PC-3 (cell line): Measurements from ENCODE around the gene PIK3R3. TPM values are rescaled to one million over a fixed set of nuclear protein-coding genes. Genes with fewer than 3 reads are reported as not detected.

ENCODE experiments used
- ATAC-seq: fragments of 200-7000 bp; cut with Tn5 transposase; 2 replicates; pipeline ENCODE4 v1.9.1; 2020; ENCODE audit warnings: mild to moderate bottlenecking, moderate library complexity
- BruUV-seq: library from RNA; stranded (reverse); fragments of 400-500 nt; replicated peaks from 2 replicates; lab custom pipeline; 2021; lab: Mats Ljungman, UMichigan
- CTCF ChIA-PET: fragments of 300-600 bp; sonication (Branson Sonifier 250); formaldehyde crosslinking; loops from one replicate; lab custom pipeline; 2022; ENCODE audit warnings: antibody characterized with exemption; lab: Charles Lee
- POLR2A ChIA-PET: fragments of 300-600 bp; sonication (Branson Sonifier 250); formaldehyde crosslinking; loops from one replicate; lab custom pipeline; 2022; ENCODE audit warnings: antibody characterized with exemption; ENCODE audit not compliant: unreplicated experiment; lab: Charles Lee
- DNase-seq: peaks from one replicate; pipeline ENCODE4 v3.0.0-alpha.2; 2015
- H2AFZ ChIP-seq: fragments of 300-600 bp; sonication (generic); 2 replicates; pipeline ENCODE4 v1.6.0; 2016; ENCODE audit warnings: antibody characterized with exemption, low read length
- H3F3A ChIP-seq: fragments of 300-600 bp; sonication (generic); one replicate; pipeline ENCODE4 v1.6.0; 2017; ENCODE audit warnings: antibody characterized with exemption, low read length, control low read depth, mild to moderate bottlenecking; ENCODE audit not compliant: unreplicated experiment
- H3K27ac ChIP-seq: fragments of 300-600 bp; sonication (generic); 2 replicates; pipeline ENCODE4 v1.5.1; 2016; ENCODE audit warnings: mild to moderate bottlenecking, low read length
- H3K27me3 ChIP-seq: fragments of 300-600 bp; sonication (generic); 2 replicates; pipeline ENCODE4 v1.6.1; 2016; ENCODE audit warnings: low read length, mixed read lengths
- H3K36me3 ChIP-seq: fragments of 300-600 bp; sonication (generic); 2 replicates; pipeline ENCODE4 v1.6.1; 2016; ENCODE audit warnings: low read depth, mixed run types, low read length, mixed read lengths
- H3K4me1 ChIP-seq: fragments of 300-600 bp; sonication (generic); 2 replicates; pipeline ENCODE4 v1.5.1; 2016; ENCODE audit warnings: low read length; ENCODE audit not compliant: insufficient read depth
- H3K4me2 ChIP-seq: fragments of 300-600 bp; sonication (generic); 2 replicates; pipeline ENCODE4 v1.6.0; 2016; ENCODE audit warnings: low read length
- H3K4me3 ChIP-seq: fragments of 300-600 bp; sonication (generic); 2 replicates; pipeline ENCODE4 v1.5.1; 2016; ENCODE audit warnings: mild to moderate bottlenecking, low read length, mixed read lengths
- H3K79me2 ChIP-seq: fragments of 300-600 bp; sonication (generic); 2 replicates; pipeline ENCODE4 v1.6.1; 2017; ENCODE audit warnings: low read length, mixed read lengths
- H3K9ac ChIP-seq: fragments of 300-600 bp; sonication (generic); 2 replicates; pipeline ENCODE4 v1.6.0; 2016; ENCODE audit warnings: mild to moderate bottlenecking, low read length
- H3K9me2 ChIP-seq: fragments of 300-600 bp; sonication (generic); replicated peaks from 2 replicates; pipeline ENCODE4 v1.6.1; 2016; ENCODE audit warnings: mixed run types, low read length, mixed read lengths
- H3K9me3 ChIP-seq: fragments of 300-600 bp; sonication (generic); 2 replicates; pipeline ENCODE4 v1.6.1; 2016; ENCODE audit warnings: low read length, mixed read lengths
- H4K20me1 ChIP-seq: fragments of 300-600 bp; sonication (generic); 2 replicates; pipeline ENCODE4 v1.6.1; 2016; ENCODE audit warnings: low read length, mixed read lengths
- CTCF ChIP-seq: fragments of 300-600 bp; sonication (generic); conservative IDR thresholded peaks from 2 replicates; pipeline ENCODE4 v1.5.1; 2017; ENCODE audit warnings: antibody characterized with exemption, low read depth, mild to moderate bottlenecking, low read length
- EZH2 ChIP-seq: fragments of 300-600 bp; sonication (generic); IDR thresholded peaks from one replicate; pipeline ENCODE4 v1.6.1; 2017; ENCODE audit warnings: antibody characterized with exemption, mild to moderate bottlenecking, low read length; ENCODE audit not compliant: unreplicated experiment
- EZH2phosphoT487 ChIP-seq: fragments of 300-600 bp; sonication (generic); IDR thresholded peaks from 2 replicates; pipeline ENCODE4 v1.6.1; 2018; ENCODE audit warnings: mild to moderate bottlenecking, antibody characterized with exemption, low read length, borderline replicate concordance
- intact Hi-C: fragments of 100-400 bp; cut with micrococcal nuclease; formaldehyde crosslinking; loops from 2 replicates; pipeline ENCODE4 v1.9.0; 2023
- total RNA-seq: library from RNA; depleted of rRNA; stranded (reverse); fragments of >200 nt; gene quantifications from 2 replicates; pipeline ENCODE4 v1.2.3, GENCODE V29; 2014

PIK3R3 gene
- total RNA-seq, 1 experiment from 2014 or later, result 17.7 TPM

- H3K9me3 ChIP-seq, result no peaks in the 10 kb centered on the region
- no peak overlapping the region for H3K9ac ChIP-seq
- H3K9me2 ChIP-seq, result no peaks in the 10 kb centered on the region
- no peak overlapping the region for H3K4me2 ChIP-seq
- POLR2A ChIA-PET, result interaction anchor here (0.6 kb wide), 1 partner anchor 11 kb away, joined by 5 read pairs; no protein-coding TSS in a partner anchor
- H3K4me1 ChIP-seq, result no peaks in the 10 kb centered on the region
- no peaks in the 10 kb centered on the region for H3K36me3 ChIP-seq
- intact Hi-C loops, result no loop called here
- ATAC-seq (no peak), DNase-seq (no peak)
- CTCF ChIA-PET, result no interaction called here
- H3F3A ChIP-seq, result no peaks in the 10 kb centered on the region
- no peak overlapping the region for H2AFZ ChIP-seq
- H3K4me3 ChIP-seq, result no peak overlapping the region
- TF ChIP-seq EZH2phosphoT487 (no peak), CTCF (no peak), EZH2 (no peak)
- H4K20me1 ChIP-seq, result no peaks in the 10 kb centered on the region
- no TSS peak for BruUV-seq
- no peak overlapping the region for H3K27ac ChIP-seq
- peaks cover 49% of the 10 kb centered on the region for H3K79me2 ChIP-seq
- no peaks in the 10 kb centered on the region for H3K27me3 ChIP-seq
Measured at GRCh38 chr1:46112108-46112507, 20.3 kb downstream of the PIK3R3 start.

DNA sequence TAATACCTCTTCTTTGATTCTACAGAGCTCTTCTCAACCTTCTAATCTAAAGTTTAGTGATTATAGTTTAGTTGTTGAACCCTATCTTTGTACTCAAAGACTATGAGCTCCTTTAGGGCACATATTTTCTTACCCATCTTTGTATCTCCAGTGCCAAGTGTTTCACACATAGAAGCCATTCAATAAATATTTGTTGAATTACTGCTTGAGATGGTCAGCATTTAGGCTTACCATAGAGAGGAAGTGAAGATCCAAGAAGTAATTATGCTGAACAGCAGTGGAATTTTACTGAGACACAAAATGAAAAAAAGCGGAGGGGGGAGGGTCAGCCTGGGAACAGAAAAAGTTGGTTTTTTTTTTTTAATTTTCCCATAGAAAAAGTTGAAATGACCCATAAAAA is 21.9 kb downstream of the PIK3R3 start:
- H3K36me3 ChIP-seq, result no peaks in the 10 kb centered on the region
- H3K9me2 ChIP-seq, result no peaks in the 10 kb centered on the region
- no peaks in the 10 kb centered on the region for H3K4me1 ChIP-seq
- no peaks in the 10 kb centered on the region for H3K9me3 ChIP-seq
- H4K20me1 ChIP-seq, result no peaks in the 10 kb centered on the region
- no peak for DNase-seq
- ChIA-PET CTCF (no interaction called here), POLR2A (no interaction called here)
- no peaks in the 10 kb centered on the region for H3F3A ChIP-seq
- intact Hi-C loops, result no loop called here
- peaks cover 43% of the 10 kb centered on the region for H3K79me2 ChIP-seq
- H3K27me3 ChIP-seq, result no peaks in the 10 kb centered on the region
- H3K27ac ChIP-seq, result no peak overlapping the region
- BruUV-seq, result no TSS peak
- ATAC-seq, result no peak
- no peak overlapping the region for H3K4me3 ChIP-seq
- no peak overlapping the region for H3K9ac ChIP-seq
- no peak overlapping the region for H2AFZ ChIP-seq
- TF ChIP-seq EZH2, result no peak
- TF ChIP-seq CTCF, result no peak
- no peak for TF ChIP-seq EZH2phosphoT487
- H3K4me2 ChIP-seq, result no peak overlapping the region

DNA sequence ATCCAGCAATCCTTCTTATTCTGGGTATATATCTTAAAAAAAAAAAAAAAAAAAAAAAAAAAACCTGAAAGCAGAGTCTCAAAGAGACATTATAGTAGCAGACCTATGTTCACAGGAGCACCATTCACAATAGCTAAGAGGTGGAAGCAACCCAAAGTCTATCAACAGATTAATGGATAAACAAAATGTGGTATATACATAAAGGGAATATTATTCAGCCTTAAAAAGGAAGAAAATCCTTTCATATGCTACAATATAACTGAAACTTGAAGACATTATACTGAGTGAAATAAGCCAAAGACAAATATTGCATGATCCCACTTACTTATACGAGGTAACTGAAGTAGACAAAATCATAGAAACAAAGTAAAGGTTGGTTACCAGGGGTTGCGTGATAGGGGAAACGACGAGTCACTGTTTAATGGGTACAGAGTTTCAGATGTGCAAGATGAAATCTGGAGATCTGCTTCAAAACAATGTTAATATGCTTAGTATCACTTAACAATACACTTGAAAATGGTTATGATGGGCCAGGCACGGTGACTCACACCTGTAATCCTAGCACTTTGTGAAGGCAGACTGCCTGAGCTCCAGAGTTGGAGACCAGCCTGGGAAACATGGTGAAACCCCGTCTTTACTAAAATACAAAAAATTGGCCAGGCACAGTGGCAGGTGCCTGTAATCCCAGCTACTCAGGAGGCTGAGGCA is 29.5 kb downstream of the PIK3R3 start:
- POLR2A ChIA-PET, result interaction anchor here (0.5 to 0.6 kb wide), 2 partner anchors 30 to 32 kb away, joined by 4 to 5 read pairs; partner anchors contain the start of gene PIK3R3
- ATAC-seq, result peak; percentile 94
- Histone ChIP-seq H3K27me3 (no peaks in the 10 kb centered on the region), H3K4me3 (no peak overlapping the region), H3K36me3 (no peaks in the 10 kb centered on the region), H4K20me1 (no peaks in the 10 kb centered on the region), H3F3A (no peaks in the 10 kb centered on the region), H3K9me3 (no peaks in the 10 kb centered on the region), H3K9ac (peak overlapping the region; percentile 30; the same call in 1 of the 2 replicates), H3K9me2 (no peaks in the 10 kb centered on the region), H3K27ac (peak overlapping the region; percentile 81), H3K79me2 (0 out of 2 replicates have a peak, but pooled peaks cover 22% of the 10 kb centered on the region), H3K4me2 (no peak overlapping the region; the same call in 1 of the 2 replicates), H3K4me1 (peaks cover 7% of the 10 kb centered on the region; the same call in 1 of the 2 replicates), H2AFZ (no peak overlapping the region)
- no peak for TF ChIP-seq EZH2phosphoT487
- no peak for TF ChIP-seq EZH2
- TF ChIP-seq CTCF, result no peak
- intact Hi-C loops, result loop anchor here (2.0 kb wide), 1 partner anchor 76 kb away; no protein-coding TSS in a partner anchor
- CTCF ChIA-PET, result no interaction called here
- no TSS peak for BruUV-seq
- peak; percentile 75 for DNase-seq
